GM12878 (cell line): ENCODE data around the gene SH2D3A. TPM values are rescaled to one million over a fixed set of nuclear protein-coding genes. Genes with fewer than 3 reads are reported as not detected.
A peak's percentile ranks its signal among the peaks of the same experiment; 100 is the strongest.

Experiments
- ATAC-seq: fragments of 200-7000 bp; cut with Tn5 transposase; 3 replicates; pipeline ENCODE4 v1.9.1; 2020; ENCODE audit warnings: mild to moderate bottlenecking, moderate library complexity
- BruUV-seq: library from RNA; stranded (reverse); fragments of 400-500 nt; replicated peaks from 2 replicates; lab custom pipeline; 2021; lab: Mats Ljungman, UMichigan
- CTCF ChIA-PET: fragments of 300-600 bp; sonication (Branson Sonifier 250); formaldehyde crosslinking; extraction: SDS; loops from one replicate; lab custom pipeline; 2021; ENCODE audit warnings: inconsistent platforms; lab: Yijun Ruan, JAX
- POLR2A ChIA-PET: fragments of 350-600 bp; formaldehyde crosslinking; extraction: SDS; loops from one replicate; lab custom pipeline; 2021; ENCODE audit warnings: inconsistent platforms; lab: Charles Lee
- RAD21 ChIA-PET: fragments of 300-600 bp; sonication (Branson Sonifier 250); formaldehyde crosslinking; loops from one replicate; lab custom pipeline; 2023; ENCODE audit warnings: antibody characterized with exemption; ENCODE audit not compliant: unreplicated experiment; lab: Charles Lee
- SMC1A ChIA-PET: fragments of 300-600 bp; sonication (Branson Sonifier 250); formaldehyde crosslinking; loops from one replicate; lab custom pipeline; 2023; ENCODE audit not compliant: unreplicated experiment, uncharacterized antibody; lab: Charles Lee
- DNase-seq: peaks from one replicate; pipeline ENCODE4 v3.0.0-alpha.2; 2011; ENCODE audit warnings: low read depth, low spot score
- FAIRE-seq: peaks from 3 replicates; lab custom pipeline; 2011; peaks lifted over from hg19 to GRCh38; lab: Jason Lieb, UNC
- H2AFZ ChIP-seq: 2 replicates; pipeline ENCODE4 v1.6.0; 2011; ENCODE audit warnings: low read depth, low read length, control low read depth; ENCODE audit not compliant: control insufficient read depth
- H3K27ac ChIP-seq: 2 replicates; pipeline ENCODE4 v1.5.1; 2011; ENCODE audit warnings: control low read depth; ENCODE audit not compliant: control insufficient read depth, insufficient read depth
- H3K27me3 ChIP-seq, 2 experiments: replicated peaks in 1 of 2; 2 replicates each; pipeline versions ENCODE4 v1.6.0 to v1.6.1; 2011; ENCODE audit warnings: low read length in 1 of 2; ENCODE audit not compliant: control insufficient read depth in 2 of 2, insufficient read depth in 2 of 2
- H3K36me3 ChIP-seq, 2 experiments: 2 replicates each; pipeline ENCODE4 v1.5.1; 2011; ENCODE audit warnings: low read length in 1 of 2; ENCODE audit not compliant: control insufficient read depth in 2 of 2, insufficient read depth in 2 of 2
- H3K4me1 ChIP-seq: 2 replicates; pipeline ENCODE4 v1.6.1; 2011; ENCODE audit warnings: mild to moderate bottlenecking, low read length, moderate library complexity, mixed read lengths; ENCODE audit not compliant: control insufficient read depth, insufficient read depth
- H3K4me2 ChIP-seq: 2 replicates; pipeline ENCODE4 v1.6.0; 2011; ENCODE audit warnings: control low read depth; ENCODE audit not compliant: control insufficient read depth, insufficient read depth
- H3K4me3 ChIP-seq: fragments of 200-600 bp; sonication (generic); 2 replicates; pipeline ENCODE4 v1.5.1; 2016
- H3K79me2 ChIP-seq: 2 replicates; pipeline ENCODE4 v1.6.0; 2011; ENCODE audit warnings: low read length; ENCODE audit not compliant: control insufficient read depth, insufficient read depth
- H3K9ac ChIP-seq: 2 replicates; pipeline ENCODE4 v1.8.0; 2011; ENCODE audit warnings: low read length, control low read depth, mixed read lengths; ENCODE audit not compliant: control insufficient read depth, insufficient read depth
- H3K9me3 ChIP-seq: replicated peaks from 3 replicates; pipeline ENCODE4 v1.5.1; 2011; ENCODE audit warnings: mild to moderate bottlenecking, low read length; ENCODE audit not compliant: control insufficient read depth, insufficient read depth
- H4K20me1 ChIP-seq: 2 replicates; pipeline ENCODE4 v1.6.0; 2011; ENCODE audit not compliant: control insufficient read depth, insufficient read depth
- ATF3 ChIP-seq: IDR thresholded peaks from 2 replicates; pipeline ENCODE4 v1.6.1; 2011; ENCODE audit warnings: low read depth, mild to moderate bottlenecking, low read length, moderate library complexity, borderline replicate concordance; ENCODE audit errors: extremely low read depth
- CREB1 ChIP-seq: IDR thresholded peaks from 2 replicates; pipeline ENCODE4 v1.6.1; 2012; ENCODE audit warnings: low read depth, mild to moderate bottlenecking, inconsistent platforms
- CUX1 ChIP-seq: IDR thresholded peaks from 2 replicates; pipeline ENCODE4 v1.6.1; 2012; ENCODE audit warnings: improper control_type of control experiment, low read depth, low read length; ENCODE audit not compliant: insufficient replicate concordance
- HCFC1 ChIP-seq: fragments of 150-350 bp; IDR thresholded peaks from 2 replicates; pipeline ENCODE4 v1.6.1; 2014; ENCODE audit warnings: low read length
- IKZF1 ChIP-seq: fragments of 450-650 bp; conservative IDR thresholded peaks from 2 replicates; pipeline ENCODE4 v1.6.1; 2017; ENCODE audit warnings: antibody characterized with exemption, mild to moderate bottlenecking
- MAX ChIP-seq: IDR thresholded peaks from 2 replicates; pipeline ENCODE4 v1.6.1; 2012; ENCODE audit warnings: low read depth, low read length, improper control_type of control experiment
- MEF2B ChIP-seq: fragments of 450-650 bp; IDR thresholded peaks from 2 replicates; pipeline ENCODE4 v1.6.1; 2018; ENCODE audit warnings: mild to moderate bottlenecking, moderate library complexity; ENCODE audit not compliant: partially characterized antibody, poor library complexity, severe bottlenecking
- REST ChIP-seq: IDR thresholded peaks from 2 replicates; pipeline ENCODE4 v1.6.1; 2012; ENCODE audit warnings: mild to moderate bottlenecking, low read depth, low read length
- SIN3A ChIP-seq: IDR thresholded peaks from 2 replicates; pipeline ENCODE4 v1.6.1; 2012; ENCODE audit warnings: low read depth, low read length, improper control_type of control experiment
- SMC3 ChIP-seq: IDR thresholded peaks from 2 replicates; pipeline ENCODE4 v1.6.1; 2011; ENCODE audit warnings: low read length, improper control_type of control experiment, borderline replicate concordance
- TCF12 ChIP-seq: IDR thresholded peaks from 2 replicates; pipeline ENCODE4 v1.6.1; 2011; ENCODE audit warnings: low read depth, mild to moderate bottlenecking, low read length
- YY1 ChIP-seq: IDR thresholded peaks from 2 replicates; pipeline ENCODE4 v1.6.1; 2011; ENCODE audit warnings: low read depth, mild to moderate bottlenecking, low read length
- WGBS: methylation state at CpG from one replicate; pipeline ENCODE4 v1.1.6; 2016; ENCODE audit warnings: low lambda C conversion rate; ENCODE audit not compliant: insufficient replicate concordance, insufficient coverage; ENCODE audit errors: missing lambda C conversion rate; 5-methylcytosine and 5-hydroxymethylcytosine counted together
- in situ Hi-C: fragments of 300-500 bp; cut with MboI; formaldehyde crosslinking; loops from 9 replicates; pipeline ENCODE4 v1.14.3; 2018; ENCODE audit warnings: mixed read lengths
- intact Hi-C: fragments of 100-400 bp; cut with micrococcal nuclease; formaldehyde crosslinking; loops from one replicate; pipeline ENCODE4 v1.14.2; 2022; ENCODE audit not compliant: unreplicated experiment
- polyA plus RNA-seq, 11 experiments: library from polyadenylated mRNA; depleted of rRNA in 4 of 11; unstranded in 6 of 11; stranded (reverse) in 5 of 11; fragments of >200 nt; fragmentation: Nextera tagmentation in 4 of 11; fragmentation: Illumina TruSeq in 1 of 11; extraction: Ambion mirVana in 4 of 11; extraction: Trizol in 1 of 11; gene quantifications; 1 replicate in 1 of 11; 2 replicates in 10 of 11; pipeline versions ENCODE4 v1.2.1 to v1.2.3, GENCODE V29; 2011 to 2016; ENCODE audit warnings: inconsistent platforms in 2 of 11, missing spikeins in 2 of 11, low read depth in 1 of 11
- total RNA-seq, 4 experiments: library from RNA; depleted of rRNA in 3 of 4; stranded (reverse); fragments of >200 nt in 3 of 4; fragmentation: Illumina TruSeq in 1 of 4; extraction: Trizol in 1 of 4; gene quantifications; 2 replicates each; pipeline versions ENCODE4 v1.2.1 to v1.2.3, GENCODE V29; 2013 to 2021

The SH2D3A gene
- total and polyA plus RNA-seq, 10 of the 15 experiments (the other 5 are each of a cell fraction or from before 2014, with no cell fraction given) = 0.77 to 24.4 (median 9.5) TPM

GRCh38 chr19:6811906-6812305 lies 44.7 kb upstream of the SH2D3A start (continued):
- TF ChIP-seq YY1 (peak; percentile 96), IKZF1 (0 out of 2 replicates have a peak, but pooled peaks have one; percentile 11), TCF12 (no peak), CUX1 (no peak), CREB1 (peak; percentile 61; the same call in 1 of the 2 replicates), HCFC1 (peak; percentile 73)

GRCh38 chr19:6811378-6811777 lies 44.1 kb upstream of the SH2D3A start:
- DNase-seq (no peak), FAIRE-seq (no peak), ATAC-seq (no peak)
- no peaks in the 10 kb centered on the region for H3K27me3 ChIP-seq
- in situ Hi-C loops (no loop called here), intact Hi-C loops (no loop called here)
- H3K4me1 ChIP-seq = no peaks in the 10 kb centered on the region
- no TSS peak for BruUV-seq
- no peak overlapping the region for H3K4me3 ChIP-seq
- H3K36me3 ChIP-seq = peaks cover 7 to 11% of the 10 kb centered on the region in 2 experiments
- ChIA-PET RAD21 (no interaction called here), SMC1A (interaction anchor here (0.6 kb wide), 2 partner anchors 16 to 39 kb away, joined by 3 read pairs; partner anchors contain the start of gene VAV1), CTCF (interaction anchor here (0.6 to 1.0 kb wide), 2 partner anchors 8 to 350 kb away, joined by 3 read pairs; no protein-coding TSS in a partner anchor), POLR2A (interaction anchor here (0.6 kb wide), 1 partner anchor 15 kb away, joined by 3 read pairs; no protein-coding TSS in a partner anchor)
- H3K9me3 ChIP-seq = peaks cover 4% of the 10 kb centered on the region
- 77% methylated on average over 3 of the region's 3 CpGs for WGBS
- peaks cover 35% of the 10 kb centered on the region for H3K79me2 ChIP-seq
- H3K27ac ChIP-seq = no peak overlapping the region
- H3K4me2 ChIP-seq = no peak overlapping the region
- no peak overlapping the region for H3K9ac ChIP-seq
- H2AFZ ChIP-seq = no peak overlapping the region
- no peaks in the 10 kb centered on the region for H4K20me1 ChIP-seq
- no peak for TF ChIP-seq MEF2B
- no peak for TF ChIP-seq MAX
- no peak for TF ChIP-seq REST
- no peak for TF ChIP-seq SIN3A
- no peak for TF ChIP-seq SMC3
- no peak for TF ChIP-seq ATF3
